ENCODE measurements around the gene DFFB. TPM values are rescaled to one million over a fixed set of nuclear protein-coding genes. Genes with fewer than 3 reads are reported as not detected.

Gene DFFB
- total and polyA plus RNA-seq, 9 of the 15 experiments (the other 6 are each of a cell fraction or from before 2014, with no cell fraction given): 2.3 to 15.8 (median 11.5) TPM

- TF ChIP-seq FOS (IDR thresholded peaks at IDR 0.05; ENCODE audit: extremely low read depth, insufficient read length): no peak
- TF ChIP-seq FOXO4 (CRISPR knock-in tag; IDR thresholded peaks at IDR 0.05): no peak
- TF ChIP-seq ZNF77 (CRISPR knock-in tag; IDR thresholded peaks at IDR 0.05): no peak
- no peak for TF ChIP-seq ATF1 (CRISPR knock-in tag; IDR thresholded peaks at IDR 0.05)
- no peak for TF ChIP-seq ATF1 (tag; IDR thresholded peaks at IDR 0.05)
- TF ChIP-seq NFATC3 (IDR thresholded peaks at IDR 0.05): no peak
- TF ChIP-seq NFYB (IDR thresholded peaks at IDR 0.05; ENCODE audit: extremely low read depth, insufficient read length): no peak
- TF ChIP-seq NR2C2 (CRISPR knock-in tag; IDR thresholded peaks at IDR 0.05): no peak
- TF ChIP-seq NR2C2 (tag; IDR thresholded peaks at IDR 0.05): no peak
- TF ChIP-seq ZSCAN32 (CRISPR knock-in tag; IDR thresholded peaks at IDR 0.05): no peak
- TF ChIP-seq ZNF174 (CRISPR knock-in tag; IDR thresholded peaks at IDR 0.05): no peak
- TF ChIP-seq, protein P1, sequence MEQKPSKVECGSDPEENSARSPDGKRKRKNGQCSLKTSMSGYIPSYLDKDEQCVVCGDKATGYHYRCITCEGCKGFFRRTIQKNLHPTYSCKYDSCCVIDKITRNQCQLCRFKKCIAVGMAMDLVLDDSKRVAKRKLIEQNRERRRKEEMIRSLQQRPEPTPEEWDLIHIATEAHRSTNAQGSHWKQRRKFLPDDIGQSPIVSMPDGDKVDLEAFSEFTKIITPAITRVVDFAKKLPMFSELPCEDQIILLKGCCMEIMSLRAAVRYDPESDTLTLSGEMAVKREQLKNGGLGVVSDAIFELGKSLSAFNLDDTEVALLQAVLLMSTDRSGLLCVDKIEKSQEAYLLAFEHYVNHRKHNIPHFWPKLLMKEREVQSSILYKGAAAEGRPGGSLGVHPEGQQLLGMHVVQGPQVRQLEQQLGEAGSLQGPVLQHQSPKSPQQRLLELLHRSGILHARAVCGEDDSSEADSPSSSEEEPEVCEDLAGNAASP (IDR thresholded peaks at IDR 0.05): no peak
- no peak for TF ChIP-seq KHSRP (IDR thresholded peaks at IDR 0.05)
- TF ChIP-seq, protein P2, sequence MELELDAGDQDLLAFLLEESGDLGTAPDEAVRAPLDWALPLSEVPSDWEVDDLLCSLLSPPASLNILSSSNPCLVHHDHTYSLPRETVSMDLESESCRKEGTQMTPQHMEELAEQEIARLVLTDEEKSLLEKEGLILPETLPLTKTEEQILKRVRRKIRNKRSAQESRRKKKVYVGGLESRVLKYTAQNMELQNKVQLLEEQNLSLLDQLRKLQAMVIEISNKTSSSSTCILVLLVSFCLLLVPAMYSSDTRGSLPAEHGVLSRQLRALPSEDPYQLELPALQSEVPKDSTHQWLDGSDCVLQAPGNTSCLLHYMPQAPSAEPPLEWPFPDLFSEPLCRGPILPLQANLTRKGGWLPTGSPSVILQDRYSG (tag; conservative IDR thresholded peaks at IDR 0.05; ENCODE audit: low read depth): no peak
- no peak for TF ChIP-seq SIX5 (IDR thresholded peaks at IDR 0.05; ENCODE audit: borderline replicate concordance in 1 of 2, insufficient read depth in 1 of 2, low read depth in 1 of 2, low read length in 2 of 2)
- TF ChIP-seq, protein P3, sequence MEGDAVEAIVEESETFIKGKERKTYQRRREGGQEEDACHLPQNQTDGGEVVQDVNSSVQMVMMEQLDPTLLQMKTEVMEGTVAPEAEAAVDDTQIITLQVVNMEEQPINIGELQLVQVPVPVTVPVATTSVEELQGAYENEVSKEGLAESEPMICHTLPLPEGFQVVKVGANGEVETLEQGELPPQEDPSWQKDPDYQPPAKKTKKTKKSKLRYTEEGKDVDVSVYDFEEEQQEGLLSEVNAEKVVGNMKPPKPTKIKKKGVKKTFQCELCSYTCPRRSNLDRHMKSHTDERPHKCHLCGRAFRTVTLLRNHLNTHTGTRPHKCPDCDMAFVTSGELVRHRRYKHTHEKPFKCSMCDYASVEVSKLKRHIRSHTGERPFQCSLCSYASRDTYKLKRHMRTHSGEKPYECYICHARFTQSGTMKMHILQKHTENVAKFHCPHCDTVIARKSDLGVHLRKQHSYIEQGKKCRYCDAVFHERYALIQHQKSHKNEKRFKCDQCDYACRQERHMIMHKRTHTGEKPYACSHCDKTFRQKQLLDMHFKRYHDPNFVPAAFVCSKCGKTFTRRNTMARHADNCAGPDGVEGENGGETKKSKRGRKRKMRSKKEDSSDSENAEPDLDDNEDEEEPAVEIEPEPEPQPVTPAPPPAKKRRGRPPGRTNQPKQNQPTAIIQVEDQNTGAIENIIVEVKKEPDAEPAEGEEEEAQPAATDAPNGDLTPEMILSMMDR (IDR thresholded peaks at IDR 0.05 in 2 of 3, conservative IDR thresholded peaks at IDR 0.05 in 1 of 3; ENCODE audit: insufficient read depth in 2 of 3, low read depth in 1 of 3, low read length in 3 of 3): no peak
- no peak for DNase-seq (ENCODE audit: extremely low read depth in 1 of 4, low spot score in 3 of 4)
- intact Hi-C loops (cut with micrococcal nuclease): no loop called here
- H3K9ac ChIP-seq (ENCODE audit: insufficient read depth in 1 of 2, low read depth in 2 of 2, low read length in 2 of 2): no peak overlapping the region
- ATAC-seq: no peak
- H3K27me3 ChIP-seq (ENCODE audit: control insufficient read depth in 2 of 2, insufficient read depth in 2 of 2, low read length in 2 of 2): no peaks in the 10 kb centered on the region
- H3K79me2 ChIP-seq (ENCODE audit: control insufficient read depth, insufficient read depth, low read length): no peaks in the 10 kb centered on the region
- H3K36me3 ChIP-seq (ENCODE audit: control insufficient read depth, insufficient read depth, low read length): peaks cover 74% of the 10 kb centered on the region
- H3K9me1 ChIP-seq (ENCODE audit: control insufficient read depth, insufficient read depth, low read length): no peaks in the 10 kb centered on the region
- 92% methylated on average over 8 of the region's 8 CpGs for WGBS (ENCODE audit: insufficient coverage, low coverage, missing lambda C conversion rate)
- in situ Hi-C loops (cut with MboI): no loop called here
- H2AFZ ChIP-seq (ENCODE audit: low read depth, low read length): no peak overlapping the region
- H3K4me3 ChIP-seq: no peak overlapping the region
- FAIRE-seq: no peak
- peaks cover 6% of the 10 kb centered on the region; the same call in 1 of the 2 replicates for H4K20me1 ChIP-seq (replicated peaks; ENCODE audit: control insufficient read depth, insufficient read depth, low read length)
- no TSS peak for BruUV-seq (replicated peaks)
- H3K4me1 ChIP-seq (replicated peaks in 1 of 2; ENCODE audit: control insufficient read depth in 2 of 2, insufficient read depth in 2 of 2, low read length in 2 of 2): peaks cover 0 to 3% of the 10 kb centered on the region in 2 experiments; a peak in 1 of 5 replicates
- H3K4me2 ChIP-seq (ENCODE audit: insufficient read depth, low read length): no peak overlapping the region
- POLR2A ChIA-PET: interaction anchor here (1.0 to 2.8 kb wide), 5 partner anchors 9 to 17 kb away, joined by 3 to 12 read pairs (median 3); partner anchors contain the start of gene C1orf174
- CTCF ChIA-PET (ENCODE audit: low intra/inter-chr PET ratio): no interaction called here
- H3K27ac ChIP-seq (ENCODE audit: extremely low read depth, low read depth, low read length): no peak overlapping the region
- no peaks in the 10 kb centered on the region for H3K9me3 ChIP-seq (replicated peaks; ENCODE audit: control insufficient read depth, insufficient read depth, low read depth, low read length)
These were observed 29.4 kb downstream of the DFFB start for GRCh38 chr1:3886691-3887090.

All from K562 (cell line).